ENCODE data around the gene DUOXA2.
"Not testable (repeated sequence)": the region's sequence is repeated elsewhere in the genome, so short reads cannot be mapped to it uniquely, and the experiment has no call there.

Gene DUOXA2

GRCh38 chr15:45097466-45097865 is 16.7 kb upstream of the DUOXA2 start:
- DNase-seq, result no peak

- DNase-seq, result no peak
Measured at GRCh38 chr15:45099549-45100165, 14.5 kb upstream of the DUOXA2 start.

- DNase-seq, result no peak
Measured at GRCh38 chr15:45100884-45101625, 13.1 kb upstream of the DUOXA2 start.

GRCh38 chr15:45101749-45102148 is 12.4 kb upstream of the DUOXA2 start:
- DNase-seq, result no peak

- DNase-seq, result no peak
Measured at GRCh38 chr15:45102226-45102625, 11.9 kb upstream of the DUOXA2 start.

GRCh38 chr15:45104170-45104569 is 10.0 kb upstream of the DUOXA2 start:
- not testable (repeated sequence) for DNase-seq

GRCh38 chr15:45105586-45105985 is 8.5 kb upstream of the DUOXA2 start:
- DNase-seq, result no peak

- no peak for DNase-seq
Measured at GRCh38 chr15:45106002-45106790, 7.9 kb upstream of the DUOXA2 start.

- DNase-seq, result no peak
Measured at GRCh38 chr15:45107941-45108630, 6.0 kb upstream of the DUOXA2 start.

- no peak for DNase-seq
Measured at GRCh38 chr15:45110256-45110820, 3.8 kb upstream of the DUOXA2 start.

- DNase-seq, result no peak
Measured at GRCh38 chr15:45111390-45112142, 2.6 kb upstream of the DUOXA2 start.

- no peak for DNase-seq
Measured at GRCh38 chr15:45112143-45112590, 2.0 kb upstream of the DUOXA2 start.

GRCh38 chr15:45112591-45113379 is 1.3 kb upstream of the DUOXA2 start:
- no peak for DNase-seq

- DNase-seq, result no peak
Measured at GRCh38 chr15:45113380-45113990, 641 bp upstream of the DUOXA2 start.

GRCh38 chr15:45114751-45115085 is 592 bp downstream of the DUOXA2 start:
- no peak for DNase-seq

- DNase-seq, result no peak
Measured at GRCh38 chr15:45115312-45115820, 1.2 kb downstream of the DUOXA2 start.

- DNase-seq, result no peak
Measured at GRCh38 chr15:45116006-45116481, 1.9 kb downstream of the DUOXA2 start.

- no peak for DNase-seq
Measured at GRCh38 chr15:45116482-45117307, 2.6 kb downstream of the DUOXA2 start.

GRCh38 chr15:45117308-45118130 is 3.4 kb downstream of the DUOXA2 start:
- DNase-seq, result no peak

Data from NK-92 treated with Interleukin-12 subunit alpha and Interleukin-12 subunit beta, amount 100 ng/mL, for 24 hours (cell line).